HEK293T (cell line): ENCODE data around the gene PRSS50.

Experiments used
- CTCF ChIA-PET: fragments of 350-600 bp; formaldehyde crosslinking; extraction: SDS; loops from one replicate; lab custom pipeline; 2021; ENCODE audit warnings: antibody characterized with exemption, inconsistent platforms; lab: Yijun Ruan, JAX
- POLR2A ChIA-PET: fragments of 350-600 bp; formaldehyde crosslinking; extraction: SDS; loops from one replicate; lab custom pipeline; 2020; ENCODE audit warnings: antibody characterized with exemption, inconsistent platforms; lab: Yijun Ruan, JAX
- DNase-seq: peaks from one replicate; pipeline ENCODE4 v3.0.0; 2012; ENCODE audit warnings: mixed read lengths; ENCODE audit errors: extremely low spot score
- ARNT ChIP-seq: fragments of 450-650 bp; IDR thresholded peaks from 2 replicates; pipeline ENCODE4 v1.6.1; 2017; ENCODE audit warnings: mild to moderate bottlenecking
- BHLHE40 ChIP-seq: fragments of 450-650 bp; IDR thresholded peaks from 2 replicates; pipeline ENCODE4 v1.6.1; 2016; ENCODE audit warnings: mild to moderate bottlenecking, moderate library complexity, borderline replicate concordance
- CTBP1 ChIP-seq: fragments of 450-650 bp; IDR thresholded peaks from 2 replicates; pipeline ENCODE4 v1.6.1; 2016; ENCODE audit warnings: borderline replicate concordance
- ELF4 ChIP-seq: fragments of 450-650 bp; IDR thresholded peaks from 2 replicates; pipeline ENCODE4 v1.6.1; 2017; ENCODE audit warnings: antibody characterized with exemption
- FOXA1 ChIP-seq: fragments of 450-650 bp; IDR thresholded peaks from 2 replicates; pipeline ENCODE4 v1.6.1; 2016; ENCODE audit warnings: mild to moderate bottlenecking
- FOXK2 ChIP-seq: fragments of 450-650 bp; IDR thresholded peaks from 2 replicates; pipeline ENCODE4 v1.6.1; 2016; ENCODE audit warnings: mild to moderate bottlenecking
- FOXM1 ChIP-seq: fragments of 450-650 bp; IDR thresholded peaks from 2 replicates; pipeline ENCODE4 v1.6.1; 2017; ENCODE audit warnings: mild to moderate bottlenecking, borderline replicate concordance
- HDGF ChIP-seq: fragments of 450-650 bp; IDR thresholded peaks from 2 replicates; pipeline ENCODE4 v1.6.1; 2017; ENCODE audit warnings: antibody characterized with exemption, borderline replicate concordance
- L3MBTL2 ChIP-seq: fragments of 450-650 bp; conservative IDR thresholded peaks from 2 replicates; pipeline ENCODE4 v1.6.1; 2016; ENCODE audit warnings: mild to moderate bottlenecking
- LEF1 ChIP-seq: fragments of 450-650 bp; IDR thresholded peaks from 2 replicates; pipeline ENCODE4 v1.6.1; 2017; ENCODE audit warnings: mild to moderate bottlenecking, borderline replicate concordance
- NFRKB ChIP-seq: fragments of 450-650 bp; IDR thresholded peaks from 2 replicates; pipeline ENCODE4 v1.6.1; 2016; ENCODE audit warnings: mild to moderate bottlenecking, moderate library complexity
- SP1 ChIP-seq: fragments of 450-650 bp; IDR thresholded peaks from 2 replicates; pipeline ENCODE4 v1.6.1; 2017
- SUZ12 ChIP-seq: fragments of 450-650 bp; IDR thresholded peaks from 2 replicates; pipeline ENCODE4 v1.6.1; 2016; ENCODE audit warnings: mild to moderate bottlenecking
- TARDBP ChIP-seq: fragments of 450-650 bp; IDR thresholded peaks from 2 replicates; pipeline ENCODE4 v1.6.1; 2016
- ZNF384 ChIP-seq: fragments of 450-650 bp; IDR thresholded peaks from 2 replicates; pipeline ENCODE4 v1.6.1; 2016
- TF ChIP-seq, protein P1 (sequence below): fragments of 450-650 bp; IDR thresholded peaks from 2 replicates; pipeline ENCODE4 v1.6.1; 2016

The PRSS50 gene

GRCh38 chr3:46695962-46696894 is 21.4 kb downstream of the PRSS50 start:
- no peak for DNase-seq
- no peak for TF ChIP-seq FOXK2
- no peak for TF ChIP-seq TARDBP
- no peak for TF ChIP-seq FOXA1
- no peak for TF ChIP-seq LEF1
- TF ChIP-seq FOXM1 = no peak
- TF ChIP-seq SP1 = no peak
- TF ChIP-seq BHLHE40 = no peak
- TF ChIP-seq HDGF = no peak
- TF ChIP-seq ARNT = no peak
- TF ChIP-seq ZNF384 = no peak
- no peak for TF ChIP-seq NFRKB
- ChIA-PET CTCF (interaction anchor here (0.5 to 1.3 kb wide), 2 partner anchors 19 to 277 kb away, joined by 3 to 4 read pairs; no protein-coding TSS in a partner anchor), POLR2A (no interaction called here)

DNA sequence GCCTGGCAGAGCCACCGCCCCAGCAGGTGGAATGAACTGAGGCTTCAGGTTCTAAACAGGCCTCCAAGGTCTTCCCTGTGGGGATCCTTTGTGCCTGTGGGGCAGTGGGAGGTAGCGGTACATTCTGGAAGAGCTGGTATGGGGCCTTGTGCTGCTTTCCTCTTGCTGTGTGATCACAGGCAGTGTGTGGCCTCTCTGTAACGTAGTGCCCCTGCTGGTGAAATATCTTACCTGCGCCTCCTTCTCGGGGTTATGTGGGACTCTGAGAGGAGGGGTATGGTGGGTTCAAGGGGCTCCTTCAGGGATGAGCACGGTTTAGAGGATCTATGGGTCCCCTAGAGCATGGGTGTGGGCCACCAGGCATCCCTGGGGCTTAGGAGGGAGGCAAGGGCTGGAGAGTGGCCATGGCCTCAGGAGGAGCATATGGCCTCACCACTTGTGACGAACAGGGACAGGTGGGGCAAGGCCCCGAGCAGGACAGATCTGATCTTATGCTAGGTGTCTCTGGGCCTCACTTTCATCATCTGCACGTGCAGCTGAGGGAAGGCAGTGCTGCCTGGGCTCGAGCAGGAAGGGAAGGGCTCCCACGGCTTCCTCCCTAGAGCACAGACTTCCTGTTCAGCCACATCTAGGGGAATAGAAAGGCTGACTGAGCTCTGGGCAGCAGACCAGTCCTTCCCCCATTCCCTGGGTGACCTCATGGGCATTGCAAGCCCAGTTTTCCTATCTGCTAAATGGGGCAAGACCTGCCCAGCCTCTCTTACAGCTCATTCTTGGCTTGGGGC is 22.3 kb downstream of the PRSS50 start:
- peak; percentile 51 for DNase-seq
- TF ChIP-seq NFRKB (no peak), FOXK2 (no peak), CTBP1 (no peak), SP1 (no peak)
- POLR2A ChIA-PET = no interaction called here
- CTCF ChIA-PET = interaction anchor here (0.6 to 1.3 kb wide), 2 partner anchors 20 to 694 kb away, joined by 3 to 5 read pairs; no protein-coding TSS in a partner anchor

DNA sequence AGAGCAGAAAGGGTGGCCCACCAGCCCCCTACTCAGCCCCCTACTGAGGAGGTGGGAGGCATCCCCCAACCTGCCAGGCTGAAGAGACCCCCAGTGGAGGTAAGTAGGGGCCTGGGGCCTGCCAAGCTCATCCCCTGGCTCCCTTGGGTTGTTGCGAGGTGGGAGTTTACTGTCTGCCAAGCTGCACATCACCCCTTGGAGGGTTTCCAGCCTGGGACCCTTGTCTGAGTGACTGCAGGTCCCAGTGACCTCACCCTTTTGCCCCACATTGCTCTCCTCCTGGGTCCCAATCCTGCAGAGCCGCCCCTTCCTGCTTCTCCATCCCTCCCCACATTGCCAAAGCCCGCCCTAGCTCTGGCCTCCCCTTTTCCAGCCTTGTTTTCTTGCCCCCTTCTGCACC is 23.1 kb downstream of the PRSS50 start:
- no peak for DNase-seq
- ChIA-PET CTCF (interaction anchor here (0.6 to 1.3 kb wide), 2 partner anchors 21 to 695 kb away, joined by 3 to 5 read pairs; no protein-coding TSS in a partner anchor), POLR2A (no interaction called here)
- TF ChIP-seq SUZ12 (no peak), CTBP1 (no peak), HDGF (no peak), SP1 (no peak), NFRKB (no peak), BHLHE40 (no peak), ARNT (no peak), FOXM1 (no peak), ELF4 (no peak), L3MBTL2 (no peak), FOXA1 (no peak), TARDBP (no peak), LEF1 (no peak), ZNF384 (no peak), FOXK2 (no peak)
- TF ChIP-seq, protein P1, sequence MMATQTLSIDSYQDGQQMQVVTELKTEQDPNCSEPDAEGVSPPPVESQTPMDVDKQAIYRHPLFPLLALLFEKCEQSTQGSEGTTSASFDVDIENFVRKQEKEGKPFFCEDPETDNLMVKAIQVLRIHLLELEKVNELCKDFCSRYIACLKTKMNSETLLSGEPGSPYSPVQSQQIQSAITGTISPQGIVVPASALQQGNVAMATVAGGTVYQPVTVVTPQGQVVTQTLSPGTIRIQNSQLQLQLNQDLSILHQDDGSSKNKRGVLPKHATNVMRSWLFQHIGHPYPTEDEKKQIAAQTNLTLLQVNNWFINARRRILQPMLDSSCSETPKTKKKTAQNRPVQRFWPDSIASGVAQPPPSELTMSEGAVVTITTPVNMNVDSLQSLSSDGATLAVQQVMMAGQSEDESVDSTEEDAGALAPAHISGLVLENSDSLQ = no peak

DNA sequence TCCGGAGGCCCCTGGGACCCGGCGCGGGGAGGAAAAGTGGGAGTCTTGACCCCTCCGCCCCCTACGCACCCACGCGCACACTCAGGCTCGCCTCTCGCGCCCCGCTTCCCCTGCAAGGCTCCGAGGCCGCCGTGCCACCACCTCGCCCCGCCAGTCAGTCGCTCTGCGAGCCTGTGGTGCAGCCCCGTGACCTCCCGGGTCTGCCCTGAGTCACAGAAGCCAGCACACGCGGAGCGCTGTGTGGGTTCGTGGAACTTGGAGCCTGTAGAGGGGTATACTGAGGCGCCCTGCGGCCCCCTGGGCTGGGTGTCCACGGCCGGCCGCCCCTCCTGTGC is 23.8 kb downstream of the PRSS50 start:
- TF ChIP-seq, protein P1 = no peak
- TF ChIP-seq NFRKB (no peak), CTBP1 (no peak), ARNT (no peak)
- DNase-seq = no peak
- ChIA-PET POLR2A (no interaction called here), CTCF (interaction anchor here (1.3 kb wide), 1 partner anchor 9 kb away, joined by 4 read pairs; no protein-coding TSS in a partner anchor)

GRCh38 chr3:46693038-46693891 is 24.4 kb downstream of the PRSS50 start, which contains the start of gene ALS2CL:
Gene ALS2CL (minus strand): TSS chr3:46693679. CDS start chr3:46689440, 4,239 bp downstream.
- peak; percentile 78 for DNase-seq
- CTCF ChIA-PET = interaction anchor here (1.3 kb wide), 1 partner anchor 9 kb away, joined by 4 read pairs; no protein-coding TSS in a partner anchor
- peak; percentile 63 for TF ChIP-seq L3MBTL2
- no peak for TF ChIP-seq FOXM1
- no peak for TF ChIP-seq SUZ12
- TF ChIP-seq, protein P1 = no peak
- no peak for TF ChIP-seq ZNF384
- no peak for TF ChIP-seq NFRKB
- TF ChIP-seq HDGF = no peak
- POLR2A ChIA-PET = no interaction called here

DNA sequence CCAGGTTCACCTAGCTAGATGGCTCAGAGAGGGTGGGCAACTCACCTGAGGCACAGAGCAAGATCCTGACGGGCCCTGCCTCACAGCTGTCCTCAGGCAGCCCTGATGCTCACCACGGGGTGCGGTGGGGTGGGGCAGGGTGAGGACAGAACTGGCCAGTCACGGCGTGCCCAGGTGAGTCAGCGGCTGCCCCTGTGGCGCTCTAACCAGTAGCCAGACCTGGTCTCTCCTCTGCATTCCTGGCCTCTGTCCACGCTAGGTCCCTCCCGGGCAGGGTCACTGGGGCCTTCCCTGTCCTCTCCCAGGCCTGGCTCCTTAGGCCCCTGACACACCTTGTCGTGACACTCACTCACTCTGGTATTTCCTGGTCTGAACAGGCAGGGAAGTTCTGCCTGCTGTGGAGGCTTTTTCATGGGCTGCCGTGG is 25.1 kb downstream of the PRSS50 start:
- POLR2A ChIA-PET = no interaction called here
- TF ChIP-seq SUZ12 (no peak), NFRKB (no peak), ARNT (no peak), L3MBTL2 (no peak), ZNF384 (no peak)
- TF ChIP-seq, protein P1 = no peak
- CTCF ChIA-PET = no interaction called here
- DNase-seq = no peak
